GM19463 (cell line): Measurements from ENCODE around the gene MCAM.

ENCODE experiments used
- ATAC-seq: cut with Tn5 transposase; IDR thresholded peaks from one replicate; pipeline ENCODE4 v1.9.1; 2021; ENCODE audit warnings: mild to moderate bottlenecking, moderate library complexity; ENCODE audit not compliant: unreplicated experiment

The MCAM gene

GRCh38 chr11:119309953-119310681 lies 6.8 kb downstream of the MCAM start:
- no peak for ATAC-seq

- ATAC-seq: no peak
These were observed 7.5 kb downstream of the MCAM start for GRCh38 chr11:119309411-119309810.

GRCh38 chr11:119307974-119308373 lies 9.0 kb downstream of the MCAM start:
- ATAC-seq: no peak

- no peak for ATAC-seq
These were observed 9.7 kb downstream of the MCAM start for GRCh38 chr11:119307219-119307618.

GRCh38 chr11:119306373-119306890 lies 10.5 kb downstream of the MCAM start:
- no peak for ATAC-seq

GRCh38 chr11:119305556-119306372 lies 11.2 kb downstream of the MCAM start:
- ATAC-seq: no peak

- ATAC-seq: no peak
These were observed 13.7 kb downstream of the MCAM start for GRCh38 chr11:119303227-119303718.

- no peak for ATAC-seq
These were observed 16.5 kb downstream of the MCAM start for GRCh38 chr11:119300198-119300964.

GRCh38 chr11:119299416-119299815 lies 17.5 kb downstream of the MCAM start:
- no peak for ATAC-seq

- ATAC-seq: no peak
These were observed 18.2 kb downstream of the MCAM start for GRCh38 chr11:119298726-119299125.

GRCh38 chr11:119297938-119298337 lies 19.0 kb downstream of the MCAM start:
- no peak for ATAC-seq

GRCh38 chr11:119295178-119295577 lies 21.8 kb downstream of the MCAM start:
- ATAC-seq: no peak

GRCh38 chr11:119293461-119293860 lies 23.5 kb downstream of the MCAM start:
- no peak for ATAC-seq

- no peak for ATAC-seq
These were observed 25.9 kb downstream of the MCAM start for GRCh38 chr11:119290894-119291497.

- no peak for ATAC-seq
These were observed 28.7 kb downstream of the MCAM start for GRCh38 chr11:119288219-119288618.

- no peak for ATAC-seq
These were observed 31.5 kb downstream of the MCAM start for GRCh38 chr11:119285431-119285830.

GRCh38 chr11:119284344-119285157 lies 32.4 kb downstream of the MCAM start:
- ATAC-seq: no peak

GRCh38 chr11:119282495-119282894 lies 34.4 kb downstream of the MCAM start:
- no peak for ATAC-seq

- no peak for ATAC-seq
These were observed 39.3 kb downstream of the MCAM start for GRCh38 chr11:119277660-119278059.

- no peak for ATAC-seq
These were observed 43.2 kb downstream of the MCAM start for GRCh38 chr11:119273721-119274120.
